HEK293 (cell line): ENCODE measurements around the gene KCNC4.

Experiments used
- BCL11A ChIP-seq: fragments of 450-650 bp; formaldehyde crosslinking; IDR thresholded peaks from 2 replicates; pipeline ENCODE4 v1.5.1; 2016; ENCODE audit warnings: low read depth, missing biosample characterization, missing genetic modification characterization
- BCL6B ChIP-seq: fragments of 450-650 bp; formaldehyde crosslinking; IDR thresholded peaks from 2 replicates; pipeline ENCODE4 v1.5.1; 2017; ENCODE audit warnings: missing biosample characterization, missing genetic modification characterization
- HOXD13 ChIP-seq: sonication (generic); formaldehyde crosslinking; IDR thresholded peaks from 2 replicates; pipeline ENCODE4 v1.8.0; 2022; ENCODE audit warnings: missing genetic modification reagents, borderline replicate concordance
- KLF1 ChIP-seq: fragments of 450-650 bp; formaldehyde crosslinking; IDR thresholded peaks from 2 replicates; pipeline ENCODE4 v1.5.1; 2016; ENCODE audit warnings: missing biosample characterization, missing genetic modification characterization
- MEIS1 ChIP-seq: sonication (generic); formaldehyde crosslinking; IDR thresholded peaks from 2 replicates; pipeline ENCODE4 v1.8.1; 2022; ENCODE audit warnings: missing genetic modification reagents, mild to moderate bottlenecking, borderline replicate concordance
- OSR2 ChIP-seq: fragments of 450-650 bp; formaldehyde crosslinking; IDR thresholded peaks from 2 replicates; pipeline ENCODE4 v1.5.1; 2016; ENCODE audit warnings: missing biosample characterization, missing genetic modification characterization
- PRDM1 ChIP-seq: fragments of 450-650 bp; formaldehyde crosslinking; IDR thresholded peaks from 2 replicates; pipeline ENCODE4; 2016; ENCODE audit warnings: missing biosample characterization, missing genetic modification characterization
- SETDB1 ChIP-seq: IDR thresholded peaks from one replicate; pipeline ENCODE4 v1.6.1; 2017; ENCODE audit warnings: mild to moderate bottlenecking, low read length, moderate library complexity, mixed read lengths; ENCODE audit not compliant: insufficient read length
- SP2 ChIP-seq: fragments of 450-650 bp; formaldehyde crosslinking; IDR thresholded peaks from 2 replicates; pipeline ENCODE4 v1.5.1; 2016; ENCODE audit warnings: missing biosample characterization, missing genetic modification characterization
- ZBTB1 ChIP-seq: fragments of 450-650 bp; formaldehyde crosslinking; IDR thresholded peaks from 2 replicates; pipeline ENCODE4 v1.5.1; 2016; ENCODE audit warnings: missing biosample characterization, missing genetic modification characterization
- ZBTB48 ChIP-seq: fragments of 450-650 bp; formaldehyde crosslinking; IDR thresholded peaks from 2 replicates; pipeline ENCODE4 v1.5.1; 2016; ENCODE audit warnings: missing biosample characterization, missing genetic modification characterization
- ZBTB49 ChIP-seq: fragments of 450-650 bp; formaldehyde crosslinking; IDR thresholded peaks from 2 replicates; pipeline ENCODE4 v1.5.1; 2016; ENCODE audit warnings: missing biosample characterization, missing genetic modification characterization, low read depth
- ZFP37 ChIP-seq: fragments of 450-650 bp; formaldehyde crosslinking; IDR thresholded peaks from 2 replicates; pipeline ENCODE4 v1.5.1; 2016; ENCODE audit warnings: missing biosample characterization, missing genetic modification characterization
- ZFP69B ChIP-seq: fragments of 450-650 bp; formaldehyde crosslinking; IDR thresholded peaks from 2 replicates; pipeline ENCODE4 v1.5.1; 2016; ENCODE audit warnings: missing biosample characterization, missing genetic modification characterization
- ZNF140 ChIP-seq: fragments of 450-650 bp; formaldehyde crosslinking; IDR thresholded peaks from 2 replicates; pipeline ENCODE4 v1.5.1; 2016; ENCODE audit warnings: missing biosample characterization, missing genetic modification characterization
- ZNF157 ChIP-seq: fragments of 450-650 bp; formaldehyde crosslinking; IDR thresholded peaks from 2 replicates; pipeline ENCODE4 v1.5.1; 2016; ENCODE audit warnings: missing biosample characterization, missing genetic modification characterization
- ZNF16 ChIP-seq: fragments of 450-650 bp; formaldehyde crosslinking; IDR thresholded peaks from 2 replicates; pipeline ENCODE4 v1.5.1; 2016; ENCODE audit warnings: low read depth, missing biosample characterization, missing genetic modification characterization
- ZNF174 ChIP-seq: fragments of 450-650 bp; formaldehyde crosslinking; IDR thresholded peaks from 2 replicates; pipeline ENCODE4 v1.5.0; 2017; ENCODE audit warnings: missing biosample characterization, mild to moderate bottlenecking, missing genetic modification characterization
- ZNF214 ChIP-seq: fragments of 450-650 bp; formaldehyde crosslinking; IDR thresholded peaks from 2 replicates; pipeline ENCODE4 v1.5.1; 2017; ENCODE audit warnings: missing biosample characterization, mild to moderate bottlenecking, missing genetic modification characterization, borderline replicate concordance
- ZNF221 ChIP-seq: fragments of 450-650 bp; formaldehyde crosslinking; IDR thresholded peaks from 2 replicates; pipeline ENCODE4 v1.5.1; 2017; ENCODE audit warnings: missing biosample characterization, missing genetic modification characterization, borderline replicate concordance
- ZNF335 ChIP-seq: fragments of 450-650 bp; formaldehyde crosslinking; conservative IDR thresholded peaks from 2 replicates; pipeline ENCODE4 v1.5.1; 2016; ENCODE audit warnings: missing biosample characterization, missing genetic modification characterization
- ZNF354C ChIP-seq: fragments of 450-650 bp; formaldehyde crosslinking; IDR thresholded peaks from 2 replicates; pipeline ENCODE4 v1.5.1; 2016; ENCODE audit warnings: missing biosample characterization, missing genetic modification characterization, low read depth, borderline replicate concordance
- ZNF707 ChIP-seq: fragments of 450-650 bp; formaldehyde crosslinking; IDR thresholded peaks from 2 replicates; pipeline ENCODE4 v1.5.1; 2016; ENCODE audit warnings: missing biosample characterization, missing genetic modification characterization
- ZNF785 ChIP-seq: fragments of 450-650 bp; formaldehyde crosslinking; IDR thresholded peaks from 2 replicates; pipeline ENCODE4 v1.5.1; 2016; ENCODE audit warnings: missing biosample characterization, missing genetic modification characterization
- ZNF791 ChIP-seq: fragments of 450-650 bp; formaldehyde crosslinking; IDR thresholded peaks from 2 replicates; pipeline ENCODE4 v1.5.1; 2016; ENCODE audit warnings: missing biosample characterization, missing genetic modification characterization
- TF ChIP-seq, protein P1 (sequence below): fragments of 450-650 bp; formaldehyde crosslinking; conservative IDR thresholded peaks from 2 replicates; pipeline ENCODE4 v1.5.1; 2016; ENCODE audit warnings: low read depth, missing biosample characterization, missing genetic modification characterization
- TF ChIP-seq, protein P2 (sequence below): fragments of 450-650 bp; formaldehyde crosslinking; IDR thresholded peaks from 2 replicates; pipeline ENCODE4 v1.5.1; 2016; ENCODE audit warnings: missing biosample characterization, missing genetic modification characterization
- TF ChIP-seq, protein P3 (sequence below): fragments of 450-650 bp; formaldehyde crosslinking; IDR thresholded peaks from 2 replicates; pipeline ENCODE4 v1.5.1; 2016; ENCODE audit warnings: missing biosample characterization, missing genetic modification characterization
- TF ChIP-seq, protein P4 (sequence below): fragments of 450-650 bp; formaldehyde crosslinking; IDR thresholded peaks from 2 replicates; pipeline ENCODE4 v1.5.1; 2016; ENCODE audit warnings: missing biosample characterization, missing genetic modification characterization

The KCNC4 gene

GRCh38 chr1:110187139-110187890 lies 22.8 kb upstream of the KCNC4 start (continued):
- TF ChIP-seq, protein P1, sequence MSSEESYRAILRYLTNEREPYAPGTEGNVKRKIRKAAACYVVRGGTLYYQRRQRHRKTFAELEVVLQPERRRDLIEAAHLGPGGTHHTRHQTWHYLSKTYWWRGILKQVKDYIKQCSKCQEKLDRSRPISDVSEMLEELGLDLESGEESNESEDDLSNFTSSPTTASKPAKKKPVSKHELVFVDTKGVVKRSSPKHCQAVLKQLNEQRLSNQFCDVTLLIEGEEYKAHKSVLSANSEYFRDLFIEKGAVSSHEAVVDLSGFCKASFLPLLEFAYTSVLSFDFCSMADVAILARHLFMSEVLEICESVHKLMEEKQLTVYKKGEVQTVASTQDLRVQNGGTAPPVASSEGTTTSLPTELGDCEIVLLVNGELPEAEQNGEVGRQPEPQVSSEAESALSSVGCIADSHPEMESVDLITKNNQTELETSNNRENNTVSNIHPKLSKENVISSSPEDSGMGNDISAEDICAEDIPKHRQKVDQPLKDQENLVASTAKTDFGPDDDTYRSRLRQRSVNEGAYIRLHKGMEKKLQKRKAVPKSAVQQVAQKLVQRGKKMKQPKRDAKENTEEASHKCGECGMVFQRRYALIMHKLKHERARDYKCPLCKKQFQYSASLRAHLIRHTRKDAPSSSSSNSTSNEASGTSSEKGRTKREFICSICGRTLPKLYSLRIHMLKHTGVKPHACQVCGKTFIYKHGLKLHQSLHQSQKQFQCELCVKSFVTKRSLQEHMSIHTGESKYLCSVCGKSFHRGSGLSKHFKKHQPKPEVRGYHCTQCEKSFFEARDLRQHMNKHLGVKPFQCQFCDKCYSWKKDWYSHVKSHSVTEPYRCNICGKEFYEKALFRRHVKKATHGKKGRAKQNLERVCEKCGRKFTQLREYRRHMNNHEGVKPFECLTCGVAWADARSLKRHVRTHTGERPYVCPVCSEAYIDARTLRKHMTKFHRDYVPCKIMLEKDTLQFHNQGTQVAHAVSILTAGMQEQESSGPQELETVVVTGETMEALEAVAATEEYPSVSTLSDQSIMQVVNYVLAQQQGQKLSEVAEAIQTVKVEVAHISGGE (tag by site-specific recombination) = no peak
- TF ChIP-seq, protein P2, sequence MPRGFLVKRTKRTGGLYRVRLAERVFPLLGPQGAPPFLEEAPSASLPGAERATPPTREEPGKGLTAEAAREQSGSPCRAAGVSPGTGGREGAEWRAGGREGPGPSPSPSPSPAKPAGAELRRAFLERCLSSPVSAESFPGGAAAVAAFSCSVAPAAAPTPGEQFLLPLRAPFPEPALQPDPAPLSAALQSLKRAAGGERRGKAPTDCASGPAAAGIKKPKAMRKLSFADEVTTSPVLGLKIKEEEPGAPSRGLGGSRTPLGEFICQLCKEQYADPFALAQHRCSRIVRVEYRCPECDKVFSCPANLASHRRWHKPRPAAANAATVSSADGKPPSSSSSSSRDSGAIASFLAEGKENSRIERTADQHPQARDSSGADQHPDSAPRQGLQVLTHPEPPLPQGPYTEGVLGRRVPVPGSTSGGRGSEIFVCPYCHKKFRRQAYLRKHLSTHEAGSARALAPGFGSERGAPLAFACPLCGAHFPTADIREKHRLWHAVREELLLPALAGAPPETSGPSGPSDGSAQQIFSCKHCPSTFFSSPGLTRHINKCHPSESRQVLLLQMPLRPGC (tag by site-specific recombination) = no peak
- no peak for TF ChIP-seq ZNF354C (tag by site-specific recombination)
- TF ChIP-seq ZNF791 (tag by site-specific recombination) = no peak
- TF ChIP-seq ZFP37 (tag by site-specific recombination) = no peak
- TF ChIP-seq BCL6B (tag by site-specific recombination) = no peak
- TF ChIP-seq KLF1 (tag by site-specific recombination) = no peak
- peak; percentile 91; the same call in 1 of the 2 replicates for TF ChIP-seq MEIS1 (CRISPR knock-in tag)
- TF ChIP-seq ZNF174 (tag by site-specific recombination) = no peak
- no peak for TF ChIP-seq ZFP69B (tag by site-specific recombination)
- TF ChIP-seq OSR2 (tag by site-specific recombination) = no peak
- no peak for TF ChIP-seq ZBTB1
- TF ChIP-seq ZNF157 (tag by site-specific recombination) = no peak
- TF ChIP-seq, protein P3, sequence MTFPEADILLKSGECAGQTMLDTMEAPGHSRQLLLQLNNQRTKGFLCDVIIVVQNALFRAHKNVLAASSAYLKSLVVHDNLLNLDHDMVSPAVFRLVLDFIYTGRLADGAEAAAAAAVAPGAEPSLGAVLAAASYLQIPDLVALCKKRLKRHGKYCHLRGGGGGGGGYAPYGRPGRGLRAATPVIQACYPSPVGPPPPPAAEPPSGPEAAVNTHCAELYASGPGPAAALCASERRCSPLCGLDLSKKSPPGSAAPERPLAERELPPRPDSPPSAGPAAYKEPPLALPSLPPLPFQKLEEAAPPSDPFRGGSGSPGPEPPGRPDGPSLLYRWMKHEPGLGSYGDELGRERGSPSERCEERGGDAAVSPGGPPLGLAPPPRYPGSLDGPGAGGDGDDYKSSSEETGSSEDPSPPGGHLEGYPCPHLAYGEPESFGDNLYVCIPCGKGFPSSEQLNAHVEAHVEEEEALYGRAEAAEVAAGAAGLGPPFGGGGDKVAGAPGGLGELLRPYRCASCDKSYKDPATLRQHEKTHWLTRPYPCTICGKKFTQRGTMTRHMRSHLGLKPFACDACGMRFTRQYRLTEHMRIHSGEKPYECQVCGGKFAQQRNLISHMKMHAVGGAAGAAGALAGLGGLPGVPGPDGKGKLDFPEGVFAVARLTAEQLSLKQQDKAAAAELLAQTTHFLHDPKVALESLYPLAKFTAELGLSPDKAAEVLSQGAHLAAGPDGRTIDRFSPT = no peak
- no peak for TF ChIP-seq HOXD13
- TF ChIP-seq ZNF214 (tag by site-specific recombination) = no peak
- TF ChIP-seq ZNF785 (tag by site-specific recombination) = no peak
- no peak for TF ChIP-seq ZBTB49
- no peak for TF ChIP-seq ZNF140 (tag by site-specific recombination)
- TF ChIP-seq SP2 (tag by site-specific recombination) = peak; percentile 81
- no peak for TF ChIP-seq ZNF16
- TF ChIP-seq ZNF335 (tag by site-specific recombination) = peak; percentile 45; the same call in 1 of the 2 replicates
- no peak for TF ChIP-seq ZNF221 (tag by site-specific recombination)
- no peak for TF ChIP-seq PRDM1 (tag by site-specific recombination)
- TF ChIP-seq BCL11A = no peak
- no peak for TF ChIP-seq ZBTB48 (tag by site-specific recombination)
- no peak for TF ChIP-seq SETDB1
- TF ChIP-seq, protein P4, sequence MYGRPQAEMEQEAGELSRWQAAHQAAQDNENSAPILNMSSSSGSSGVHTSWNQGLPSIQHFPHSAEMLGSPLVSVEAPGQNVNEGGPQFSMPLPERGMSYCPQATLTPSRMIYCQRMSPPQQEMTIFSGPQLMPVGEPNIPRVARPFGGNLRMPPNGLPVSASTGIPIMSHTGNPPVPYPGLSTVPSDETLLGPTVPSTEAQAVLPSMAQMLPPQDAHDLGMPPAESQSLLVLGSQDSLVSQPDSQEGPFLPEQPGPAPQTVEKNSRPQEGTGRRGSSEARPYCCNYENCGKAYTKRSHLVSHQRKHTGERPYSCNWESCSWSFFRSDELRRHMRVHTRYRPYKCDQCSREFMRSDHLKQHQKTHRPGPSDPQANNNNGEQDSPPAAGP (tag by site-specific recombination) = no peak
- TF ChIP-seq ZNF707 (tag by site-specific recombination) = no peak
